Activated CD4-positive, alpha-beta T cell treated with anti-CD3 and anti-CD28 coated beads, Interleukin-2, amount 10 ng/mL, durations not matched to agents 24 days and 14 days (primary cell): ENCODE data around the gene CNOT6. TPM values are rescaled to one million over a fixed set of nuclear protein-coding genes. Genes with fewer than 3 reads are reported as not detected.
"Not testable (repeated sequence)": the region's sequence is repeated elsewhere in the genome, so short reads cannot be mapped to it uniquely, and the experiment has no call there.

Experiments used
- DNase-seq: peaks from one replicate; pipeline ENCODE4 v3.0.0; 2022
- H3K27ac Mint-ChIP-seq: one replicate; pipeline ENCODE4 v1.8.0; 2022; ENCODE audit warnings: mild to moderate bottlenecking, mixed read lengths
- H3K27me3 Mint-ChIP-seq: one replicate; pipeline ENCODE4 v1.8.0; 2022; ENCODE audit warnings: mixed read lengths
- H3K36me3 Mint-ChIP-seq: one replicate; pipeline ENCODE4 v1.8.0; 2022; ENCODE audit warnings: low read depth, mild to moderate bottlenecking, mixed read lengths
- H3K4me1 Mint-ChIP-seq: one replicate; pipeline ENCODE4 v1.8.0; 2021; ENCODE audit warnings: mixed read lengths
- H3K4me3 Mint-ChIP-seq: one replicate; pipeline ENCODE4 v1.8.0; 2022; ENCODE audit warnings: mild to moderate bottlenecking, moderate library complexity, mixed read lengths
- H3K9me3 Mint-ChIP-seq: one replicate; pipeline ENCODE4 v1.8.0; 2021; ENCODE audit warnings: mixed read lengths
- intact Hi-C: fragments of 100-400 bp; cut with micrococcal nuclease; formaldehyde crosslinking; loops from one replicate; pipeline ENCODE4 v1.15.1; 2023
- total RNA-seq: library from RNA; stranded (reverse); gene quantifications from 2 replicates; pipeline ENCODE4 v1.2.3, GENCODE V29; 2022

Gene CNOT6
- total RNA-seq, 1 donor from 2014 or later = 45.3 TPM

DNA sequence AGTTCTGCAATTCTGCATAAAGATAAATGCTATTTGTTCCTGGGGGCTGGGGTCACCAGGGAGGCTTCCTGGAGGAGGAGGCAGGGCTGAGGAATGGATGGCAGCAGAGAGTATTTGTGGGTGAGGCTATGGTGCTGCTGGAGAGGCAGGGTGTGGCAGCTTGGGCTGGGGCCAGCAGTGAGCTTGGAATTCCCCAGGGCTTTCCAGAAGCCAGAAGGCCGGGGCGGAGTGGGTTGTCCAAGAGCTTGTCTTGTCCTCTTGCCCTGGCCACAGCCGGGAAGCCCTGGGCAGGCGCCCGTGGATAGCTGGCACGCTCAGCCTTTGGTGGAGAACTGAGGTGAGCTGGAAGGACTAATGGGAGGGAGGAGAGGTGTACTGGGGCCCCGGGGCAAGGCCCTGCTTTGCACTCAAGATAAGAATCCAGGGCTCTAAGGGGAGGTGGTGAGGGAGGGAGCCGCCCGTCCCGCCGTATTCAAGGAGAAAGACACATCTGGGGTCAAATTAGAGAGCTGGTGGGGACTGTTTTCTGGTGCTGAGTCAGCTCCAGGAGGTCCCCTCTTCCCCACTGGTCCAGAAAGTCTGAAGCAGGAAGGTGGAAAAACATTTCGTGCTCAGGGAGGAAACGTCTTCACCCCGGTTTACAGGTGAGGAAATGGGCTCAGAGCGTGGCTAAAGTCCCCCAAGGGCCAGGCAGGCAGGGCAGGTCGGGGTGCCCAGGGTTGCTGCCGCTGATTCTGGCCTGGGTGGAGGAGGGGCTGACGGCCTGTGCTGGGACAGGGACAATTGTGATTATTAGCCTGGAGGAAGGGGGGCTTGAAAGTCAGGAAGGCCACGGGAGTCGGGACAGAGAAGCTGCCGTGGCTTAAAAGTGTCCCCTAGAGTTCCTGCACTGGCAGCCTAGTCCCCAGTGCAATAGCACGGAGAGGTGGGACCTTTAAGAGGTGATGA, 26.9 kb upstream of the CNOT6 start:
- no peak overlapping the region for H3K27ac Mint-ChIP-seq
- H3K9me3 Mint-ChIP-seq = no peaks in the 10 kb centered on the region
- H3K4me1 Mint-ChIP-seq = no peaks in the 10 kb centered on the region
- intact Hi-C loops = no loop called here
- H3K4me3 Mint-ChIP-seq = no peak overlapping the region
- H3K36me3 Mint-ChIP-seq = no peaks in the 10 kb centered on the region
- DNase-seq = no peak
- H3K27me3 Mint-ChIP-seq = peaks cover 2% of the 10 kb centered on the region

DNA sequence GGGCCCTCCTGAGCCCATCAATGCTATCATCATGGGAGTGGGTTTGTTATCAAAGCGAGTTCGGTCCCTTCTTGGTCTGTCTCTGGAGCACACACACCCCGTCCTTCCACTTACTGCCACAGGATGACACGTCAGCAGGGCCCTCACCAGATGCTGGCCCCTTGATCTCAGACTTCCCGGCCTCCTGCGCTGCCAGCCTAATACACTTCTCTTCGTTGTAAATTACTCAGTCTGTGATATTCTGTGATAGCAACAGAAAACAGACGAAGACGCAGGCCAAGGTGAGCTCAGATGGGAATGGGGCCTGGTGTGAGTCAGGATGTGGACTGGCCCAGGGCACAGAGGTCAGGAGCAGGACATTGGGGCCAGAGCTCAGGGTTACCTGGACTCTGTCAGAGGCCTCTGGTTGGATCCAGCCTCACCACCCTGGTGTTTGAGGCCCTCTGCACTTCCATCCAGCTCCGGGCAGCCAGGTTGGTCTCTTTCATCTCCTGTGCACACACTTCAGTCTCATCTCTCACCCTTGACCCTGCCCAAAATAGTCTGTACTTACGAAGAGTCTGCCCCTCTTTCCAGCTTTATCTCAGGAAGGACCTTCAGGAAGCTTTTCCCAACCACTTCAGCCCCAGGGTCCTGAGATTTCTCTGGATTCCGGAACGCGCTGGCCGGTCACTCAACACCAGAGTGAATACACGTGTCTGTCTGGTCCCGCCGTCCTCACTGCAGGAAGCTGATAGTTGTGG, 26.0 kb upstream of the CNOT6 start:
- Mint-ChIP-seq H3K27me3 (peaks cover 2% of the 10 kb centered on the region), H3K27ac (no peak overlapping the region), H3K4me3 (no peak overlapping the region), H3K9me3 (no peaks in the 10 kb centered on the region), H3K4me1 (no peaks in the 10 kb centered on the region), H3K36me3 (no peaks in the 10 kb centered on the region)
- intact Hi-C loops = no loop called here
- no peak for DNase-seq

DNA sequence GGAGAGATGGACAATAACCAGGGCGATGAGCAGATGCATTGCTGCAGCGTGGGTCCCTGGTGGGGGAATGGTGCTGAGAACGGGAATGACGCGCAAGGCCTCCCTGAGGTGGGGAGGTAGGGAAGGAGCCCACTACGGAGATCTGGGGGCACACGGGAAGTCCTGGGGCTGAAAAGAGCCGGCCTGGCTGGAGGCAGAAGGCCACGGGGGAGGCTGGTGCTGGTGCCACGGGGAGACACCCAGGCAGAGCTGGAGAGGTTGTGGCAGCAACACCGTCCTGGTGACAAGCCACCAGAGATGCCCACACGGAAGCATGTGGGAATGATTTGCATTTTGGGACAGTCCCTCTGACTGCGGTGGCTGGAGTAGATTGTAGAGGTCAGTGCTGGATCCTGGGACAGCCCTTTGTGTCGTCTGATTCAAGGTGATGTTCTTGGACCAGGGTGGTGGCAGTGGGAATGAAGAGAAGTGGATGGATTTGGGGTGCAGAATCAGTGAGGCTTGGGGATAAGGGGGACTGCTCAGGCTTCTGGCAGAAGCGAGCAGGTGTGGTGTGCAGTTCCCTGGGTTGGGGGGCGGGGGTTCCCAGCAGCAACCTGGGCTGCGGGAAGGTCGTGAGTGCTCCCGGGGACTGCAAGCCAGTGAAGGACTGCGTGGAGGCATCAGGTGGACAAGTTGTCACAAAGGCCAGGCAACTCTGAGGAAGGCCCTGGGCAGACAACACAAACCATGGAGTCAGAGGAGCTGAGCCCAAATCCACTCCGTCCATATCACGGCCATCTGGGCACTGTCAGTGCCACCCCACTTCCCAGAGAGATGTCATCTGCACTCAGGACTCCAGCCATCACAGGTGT, 25.2 kb upstream of the CNOT6 start:
- no peak overlapping the region for H3K27ac Mint-ChIP-seq
- intact Hi-C loops = no loop called here
- no peaks in the 10 kb centered on the region for H3K36me3 Mint-ChIP-seq
- H3K27me3 Mint-ChIP-seq = peaks cover 2% of the 10 kb centered on the region
- DNase-seq = no peak
- H3K9me3 Mint-ChIP-seq = no peaks in the 10 kb centered on the region
- no peaks in the 10 kb centered on the region for H3K4me1 Mint-ChIP-seq
- no peak overlapping the region for H3K4me3 Mint-ChIP-seq

DNA sequence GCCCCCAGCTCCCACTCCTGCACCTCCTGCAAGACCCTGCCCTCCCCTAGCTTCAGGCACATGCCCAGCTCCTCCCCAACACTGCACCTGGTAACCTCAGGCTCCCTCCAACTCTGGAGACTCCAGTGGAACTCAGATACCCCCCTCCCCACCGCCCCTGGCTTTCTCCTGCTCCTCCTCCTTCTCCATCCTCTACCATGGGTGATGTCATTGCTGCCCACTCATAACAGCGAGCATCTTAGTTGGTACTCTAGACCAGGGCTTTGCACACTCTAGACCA, 24.7 kb upstream of the CNOT6 start:
- Mint-ChIP-seq H3K36me3 (no peaks in the 10 kb centered on the region), H3K9me3 (no peaks in the 10 kb centered on the region), H3K4me3 (no peak overlapping the region), H3K4me1 (no peaks in the 10 kb centered on the region), H3K27me3 (peaks cover 2% of the 10 kb centered on the region), H3K27ac (no peak overlapping the region)
- no peak for DNase-seq
- intact Hi-C loops = no loop called here

DNA sequence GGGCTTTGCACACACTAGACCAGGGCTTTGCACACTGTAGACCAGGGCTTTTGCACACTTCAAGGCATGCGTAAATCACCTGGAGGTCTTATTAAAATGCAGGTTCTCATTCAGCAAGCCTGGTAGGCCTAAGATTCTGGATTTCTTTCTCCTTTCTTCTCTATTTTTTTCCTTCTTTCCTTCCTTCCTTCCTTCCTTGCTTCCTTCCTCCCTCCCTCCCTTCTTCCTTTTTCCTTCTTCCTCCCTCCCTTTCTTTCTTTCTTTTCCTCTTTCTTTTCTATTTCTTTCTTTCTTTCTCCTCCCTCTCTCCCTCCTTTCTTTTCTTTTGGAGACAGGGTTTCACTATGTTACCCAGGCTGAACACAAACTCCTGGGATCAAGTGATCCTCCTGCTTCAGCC, 24.3 kb upstream of the CNOT6 start:
- no peaks in the 10 kb centered on the region for H3K36me3 Mint-ChIP-seq
- intact Hi-C loops = loop anchor here (10.0 kb wide), 1 partner anchor 115 kb away; the partner anchor contains the start of gene GFPT2
- no peaks in the 10 kb centered on the region for H3K4me1 Mint-ChIP-seq
- no peak overlapping the region for H3K27ac Mint-ChIP-seq
- no peaks in the 10 kb centered on the region for H3K9me3 Mint-ChIP-seq
- no peak for DNase-seq
- H3K4me3 Mint-ChIP-seq = no peak overlapping the region
- H3K27me3 Mint-ChIP-seq = peaks cover 2% of the 10 kb centered on the region

DNA sequence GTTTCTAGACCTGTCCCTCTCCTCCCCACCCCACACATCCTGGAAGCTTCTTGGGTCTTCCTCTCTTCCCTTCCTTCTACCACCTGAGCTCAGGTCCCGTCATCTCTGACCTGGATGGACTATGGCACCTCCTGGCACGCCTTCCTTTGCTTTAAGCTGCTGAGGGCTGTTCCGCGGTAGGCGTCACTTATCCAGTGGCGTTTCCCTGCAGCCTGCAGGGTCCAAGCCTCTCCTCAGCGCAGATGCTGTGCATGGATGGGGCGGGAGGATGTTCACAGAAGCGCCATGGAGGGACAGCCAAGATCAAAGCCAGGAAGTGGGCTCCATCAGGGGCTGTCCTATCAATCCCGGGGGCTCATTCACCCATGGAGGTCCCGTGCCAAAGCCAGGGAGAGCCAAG, 23.8 kb upstream of the CNOT6 start:
- DNase-seq = no peak
- H3K27me3 Mint-ChIP-seq = peaks cover 2% of the 10 kb centered on the region
- no peak overlapping the region for H3K27ac Mint-ChIP-seq
- no peaks in the 10 kb centered on the region for H3K9me3 Mint-ChIP-seq
- H3K4me1 Mint-ChIP-seq = no peaks in the 10 kb centered on the region
- no peaks in the 10 kb centered on the region for H3K36me3 Mint-ChIP-seq
- no peak overlapping the region for H3K4me3 Mint-ChIP-seq
- intact Hi-C loops = loop anchor here (10.0 kb wide), 1 partner anchor 116 kb away; the partner anchor contains the start of gene GFPT2

DNA sequence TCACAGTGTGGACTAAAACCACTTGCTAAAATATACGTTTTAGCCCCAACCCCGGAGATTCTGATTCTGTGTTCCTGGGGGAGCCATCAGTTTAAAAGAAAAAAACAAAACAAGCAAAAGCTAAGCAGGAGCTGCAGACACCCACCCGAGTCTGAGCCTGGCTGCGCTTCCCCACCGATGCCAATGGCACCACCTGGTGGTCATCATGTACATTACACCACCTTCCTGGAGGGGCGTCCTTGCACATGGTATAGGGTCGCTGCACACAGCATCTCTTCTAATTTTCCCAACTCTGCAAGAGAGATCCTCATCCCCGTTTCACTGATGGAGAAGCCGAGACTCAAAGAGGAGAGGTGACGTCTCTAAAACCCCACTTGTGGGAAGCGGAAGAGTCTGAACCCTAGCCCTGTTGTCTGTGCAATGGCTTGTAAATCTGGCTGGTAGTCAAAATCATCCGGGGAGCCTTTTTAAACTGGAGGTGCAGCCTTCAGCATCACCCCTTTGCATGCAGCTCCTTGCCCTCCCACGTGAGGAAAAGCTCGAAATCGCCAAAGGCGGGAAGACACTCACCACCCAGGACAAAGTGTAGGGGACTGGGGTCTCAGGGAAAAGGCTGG, 23.1 kb upstream of the CNOT6 start:
- H3K36me3 Mint-ChIP-seq = no peaks in the 10 kb centered on the region
- H3K4me3 Mint-ChIP-seq = no peak overlapping the region
- H3K27ac Mint-ChIP-seq = no peak overlapping the region
- no peaks in the 10 kb centered on the region for H3K4me1 Mint-ChIP-seq
- no peaks in the 10 kb centered on the region for H3K9me3 Mint-ChIP-seq
- DNase-seq = peak; percentile 85
- H3K27me3 Mint-ChIP-seq = peaks cover 2% of the 10 kb centered on the region
- intact Hi-C loops = loop anchor here (1.0 to 10.0 kb wide), 2 partner anchors 116 to 178 kb away; partner anchors contain the start of gene GFPT2

DNA sequence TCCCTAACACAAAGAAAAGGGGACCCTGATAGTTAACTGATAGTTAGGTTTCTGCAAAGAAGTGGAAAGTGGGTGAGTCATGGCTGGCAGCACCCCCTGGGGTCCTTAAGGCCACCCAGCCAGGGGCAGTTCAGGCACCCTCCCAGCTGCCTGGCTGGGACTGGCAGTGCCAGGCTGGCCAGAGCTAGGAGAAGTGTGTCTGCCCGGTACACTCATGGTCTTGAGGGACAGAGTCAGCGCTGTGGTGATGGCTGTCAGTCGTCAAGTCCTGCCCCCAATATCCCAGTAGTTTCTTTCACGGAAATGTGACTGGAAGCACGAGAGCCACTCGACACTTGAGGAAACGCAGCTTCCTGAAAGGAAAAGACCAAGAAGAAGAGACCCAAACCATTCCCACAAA, 22.3 kb upstream of the CNOT6 start:
- Mint-ChIP-seq H3K27ac (no peak overlapping the region), H3K27me3 (peaks cover 2% of the 10 kb centered on the region), H3K4me3 (no peak overlapping the region), H3K4me1 (no peaks in the 10 kb centered on the region), H3K9me3 (no peaks in the 10 kb centered on the region), H3K36me3 (no peaks in the 10 kb centered on the region)
- intact Hi-C loops = loop anchor here (1.0 to 10.0 kb wide), 2 partner anchors 117 to 179 kb away; partner anchors contain the start of gene GFPT2
- no peak for DNase-seq

DNA sequence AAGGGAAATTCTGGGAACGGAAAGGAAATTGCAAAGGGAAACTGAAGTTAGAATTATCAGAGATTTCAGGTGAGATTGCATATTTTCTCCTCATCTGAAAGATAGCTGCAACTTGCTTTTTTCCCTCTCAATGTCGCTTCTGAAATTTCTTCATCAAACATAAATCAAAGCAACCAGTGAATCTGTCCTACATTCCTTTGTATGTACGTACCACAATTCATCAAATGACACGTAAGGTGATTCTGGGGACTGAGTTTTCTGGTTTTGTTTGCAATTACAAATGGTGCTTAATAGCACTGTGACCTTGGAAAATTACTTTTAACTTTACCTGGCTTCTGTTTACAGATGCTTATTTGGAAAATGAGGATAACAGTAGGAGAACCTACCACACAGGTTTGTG, 21.9 kb upstream of the CNOT6 start:
- DNase-seq = no peak
- Mint-ChIP-seq H3K36me3 (no peaks in the 10 kb centered on the region), H3K27me3 (peaks cover 2% of the 10 kb centered on the region), H3K4me3 (no peak overlapping the region), H3K27ac (no peak overlapping the region), H3K4me1 (no peaks in the 10 kb centered on the region), H3K9me3 (no peaks in the 10 kb centered on the region)
- intact Hi-C loops = loop anchor here (10.0 kb wide), 1 partner anchor 117 kb away; the partner anchor contains the start of gene GFPT2

DNA sequence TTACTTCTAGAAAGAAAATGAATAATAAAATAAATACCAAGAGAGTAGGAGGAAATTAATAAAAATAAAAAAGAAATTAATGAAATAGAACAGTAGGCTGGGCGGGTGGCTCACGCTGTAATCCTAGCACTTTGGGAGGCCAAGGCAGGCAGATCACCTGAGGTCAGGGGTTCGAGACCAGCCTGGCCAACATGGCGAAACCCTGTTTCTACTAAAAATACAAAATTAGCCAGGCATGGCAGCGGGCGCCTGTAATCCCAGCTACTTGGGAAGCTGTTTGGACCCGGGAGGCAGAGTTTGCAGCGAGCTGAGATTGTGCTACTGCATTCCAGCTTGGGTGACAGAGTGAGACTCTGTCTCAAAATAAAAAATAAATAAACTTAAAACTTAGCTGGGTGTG, 20.8 kb upstream of the CNOT6 start:
- intact Hi-C loops = loop anchor here (10.0 kb wide), 1 partner anchor 119 kb away; the partner anchor contains the start of gene GFPT2
- H3K4me1 Mint-ChIP-seq, DNase-seq, H3K27ac Mint-ChIP-seq, H3K4me3 Mint-ChIP-seq, H3K27me3 Mint-ChIP-seq, H3K9me3 Mint-ChIP-seq, H3K36me3 Mint-ChIP-seq: not testable (repeated sequence)

DNA sequence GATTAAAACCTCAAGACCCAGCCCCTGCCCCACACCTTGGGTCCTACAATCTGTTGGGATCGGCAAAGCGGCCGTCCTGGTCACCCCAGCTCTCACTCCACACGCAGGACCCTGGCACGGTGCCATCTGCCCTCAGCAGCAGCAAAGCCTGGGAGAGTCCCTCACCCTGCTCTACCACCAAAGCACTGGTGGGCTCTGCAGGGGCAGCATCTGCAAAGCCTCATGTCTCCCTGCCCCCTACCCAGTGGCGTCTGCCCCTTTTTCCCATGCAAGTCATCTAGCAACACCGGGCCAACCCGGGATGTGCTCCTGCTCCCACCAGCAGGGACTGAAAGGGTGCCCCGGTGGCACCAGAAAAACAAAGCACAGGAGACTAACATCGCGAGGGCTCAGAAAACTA, 19.6 kb upstream of the CNOT6 start:
- DNase-seq = no peak
- no peak overlapping the region for H3K4me3 Mint-ChIP-seq
- no peaks in the 10 kb centered on the region for H3K36me3 Mint-ChIP-seq
- H3K4me1 Mint-ChIP-seq = no peaks in the 10 kb centered on the region
- intact Hi-C loops = loop anchor here (10.0 kb wide), 1 partner anchor 120 kb away; the partner anchor contains the start of gene GFPT2
- peaks cover 2% of the 10 kb centered on the region for H3K27me3 Mint-ChIP-seq
- no peaks in the 10 kb centered on the region for H3K9me3 Mint-ChIP-seq
- H3K27ac Mint-ChIP-seq = no peak overlapping the region

DNA sequence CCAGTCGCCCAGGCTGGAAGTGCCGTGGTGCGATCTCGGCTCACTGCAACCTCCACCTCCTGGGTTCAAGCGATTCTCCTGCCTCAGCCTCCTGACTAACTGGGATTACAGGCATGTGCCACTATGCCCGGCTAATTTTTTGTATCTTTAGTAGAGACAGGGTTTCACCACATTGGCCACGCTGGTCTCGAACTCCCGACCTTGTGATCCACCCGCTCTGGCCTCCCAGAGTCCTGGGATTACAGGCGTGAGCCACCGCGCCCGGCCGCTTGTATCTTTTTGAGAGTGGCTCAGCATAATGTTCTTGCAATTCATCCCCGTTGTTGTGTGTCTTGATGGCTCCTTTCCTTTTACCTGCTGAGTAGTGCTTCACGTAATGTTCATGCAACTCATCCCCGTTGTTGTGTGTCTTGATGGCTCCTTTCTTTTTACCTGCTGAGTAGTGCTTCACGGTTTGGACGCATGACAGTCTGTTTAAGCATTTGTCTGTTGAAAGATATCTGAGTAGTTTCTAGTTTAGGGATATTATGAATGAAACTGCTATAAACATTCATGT, 18.1 kb upstream of the CNOT6 start:
- not testable (repeated sequence) for H3K4me3 Mint-ChIP-seq, H3K27ac Mint-ChIP-seq, H3K4me1 Mint-ChIP-seq, H3K27me3 Mint-ChIP-seq, H3K36me3 Mint-ChIP-seq, DNase-seq, H3K9me3 Mint-ChIP-seq
- intact Hi-C loops = loop anchor here (10.0 kb wide), 1 partner anchor 121 kb away; the partner anchor contains the start of gene GFPT2

DNA sequence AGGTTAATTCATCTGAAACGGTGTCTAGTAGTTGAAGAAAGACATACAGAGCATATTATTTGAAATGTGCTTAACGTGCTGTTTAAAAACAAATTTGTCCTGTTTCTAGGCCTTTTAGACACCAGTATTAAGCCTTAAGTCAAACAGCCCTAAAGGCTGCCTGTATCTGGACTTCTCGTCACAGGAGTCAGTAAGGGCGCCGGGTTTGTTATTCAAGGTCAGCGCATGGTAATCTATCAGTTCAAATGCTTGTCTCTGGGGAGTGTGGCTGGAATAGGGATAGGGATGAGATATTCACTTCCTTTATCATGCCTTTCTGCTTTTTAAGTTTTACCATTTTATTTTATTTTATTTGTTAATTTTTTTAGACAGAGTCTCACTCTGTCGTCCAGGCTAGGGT, 9.4 kb upstream of the CNOT6 start:
- no peak for DNase-seq
- no peaks in the 10 kb centered on the region for H3K9me3 Mint-ChIP-seq
- H3K36me3 Mint-ChIP-seq = no peaks in the 10 kb centered on the region
- H3K4me3 Mint-ChIP-seq = no peak overlapping the region
- no peak overlapping the region for H3K27ac Mint-ChIP-seq
- no peaks in the 10 kb centered on the region for H3K4me1 Mint-ChIP-seq
- intact Hi-C loops = no loop called here
- no peaks in the 10 kb centered on the region for H3K27me3 Mint-ChIP-seq
